Spleen (tissue), 7 donors: Measurements from ENCODE around the gene CSNK1E.

ENCODE experiments used
- CTCF ChIP-seq, 11 experiments: fragments of 200-600 bp in 7 of 11; fragments of 450-650 bp in 4 of 11; sonication (generic) in 4 of 11; IDR thresholded peaks in 8 of 11; conservative IDR thresholded peaks in 3 of 11; 1 replicate in 7 of 11; 2 replicates in 4 of 11; pipeline versions ENCODE4 v1.4.0 to v1.8.0; 2016 to 2021; ENCODE audit warnings: antibody characterized with exemption in 11 of 11, inconsistent platforms in 4 of 11, mild to moderate bottlenecking in 1 of 11
- POLR2A ChIP-seq, 3 donors: fragments of 450-650 bp; IDR thresholded peaks; one replicate each; pipeline ENCODE4 v1.5.1; 2017; ENCODE audit warnings: antibody characterized with exemption in 3 of 3, mild to moderate bottlenecking in 1 of 3
- donor health status: DM: no; HTN: no; CAD: no; lungs with moderate emphysema.
- donor health status: DM: no; HTN: no; CAD: no.
- donor health status: DM: no; HTN: no; CAD: no.

- TF ChIP-seq POLR2A (IDR thresholded peaks at IDR 0.05) (no peak), CTCF (IDR thresholded peaks at IDR 0.05 in 8 of 11, conservative IDR thresholded peaks at IDR 0.05 in 3 of 11) (no peak)
Observed at GRCh38 chr22:38347181-38347943, 30.1 kb upstream of the CSNK1E start.
